Stomach smooth muscle (tissue), 2 donors: Measurements from ENCODE around the gene CD44.
"Not testable (repeated sequence)": the region's sequence is repeated elsewhere in the genome, so short reads cannot be mapped to it uniquely, and the experiment has no call there.

Experiments used
- H3K27ac ChIP-seq: one replicate; pipeline ENCODE4 v1.7.0; 2013; ENCODE audit warnings: mild to moderate bottlenecking, low read length, inconsistent platforms
- H3K27me3 ChIP-seq, 2 donors: one replicate each; pipeline ENCODE4 v1.7.0; 2013; ENCODE audit warnings: low read length in 2 of 2; ENCODE audit not compliant: insufficient read depth in 2 of 2, control insufficient read depth in 1 of 2
- H3K36me3 ChIP-seq, 2 donors: one replicate each; pipeline ENCODE4 v1.7.0; 2013; ENCODE audit warnings: low read length in 2 of 2; ENCODE audit not compliant: control insufficient read depth in 2 of 2, insufficient read depth in 2 of 2
- H3K4me1 ChIP-seq: one replicate; pipeline ENCODE4 v1.7.0; 2013; ENCODE audit warnings: low read length; ENCODE audit not compliant: control insufficient read depth, insufficient read depth
- H3K4me3 ChIP-seq, 2 donors: one replicate each; pipeline ENCODE4 v1.7.0; 2013; ENCODE audit warnings: low read length in 2 of 2
- H3K9ac ChIP-seq, 2 donors: one replicate each; pipeline ENCODE4 v1.7.0; 2013; ENCODE audit warnings: low read length in 2 of 2, mild to moderate bottlenecking in 1 of 2
- H3K9me3 ChIP-seq, 2 donors: one replicate each; pipeline ENCODE4 v1.7.0; 2013; ENCODE audit warnings: low read length in 2 of 2; ENCODE audit not compliant: control insufficient read depth in 2 of 2
- donor health status: healthy.
- donor health status: Pancreatic carcinoma.

The CD44 gene

GRCh38 chr11:35215945-35216344, 77.0 kb downstream of the CD44 start:
- Histone ChIP-seq H3K36me3 (peaks cover 35 to 44% of the 10 kb centered on the region in 2 donors), H3K27me3 (no peaks in the 10 kb centered on the region), H3K9me3 (no peaks in the 10 kb centered on the region), H3K27ac (no peak overlapping the region), H3K9ac (no peak overlapping the region), H3K4me1 (peaks cover 11% of the 10 kb centered on the region), H3K4me3 (no peak overlapping the region)

- Histone ChIP-seq H3K9me3 (no peaks in the 10 kb centered on the region), H3K36me3 (peaks cover 40 to 48% of the 10 kb centered on the region in 2 donors), H3K27me3 (no peaks in the 10 kb centered on the region), H3K27ac (no peak overlapping the region), H3K9ac (no peak overlapping the region), H3K4me3 (no peak overlapping the region), H3K4me1 (peaks cover 17% of the 10 kb centered on the region)
These were observed 78.1 kb downstream of the CD44 start for GRCh38 chr11:35216962-35217678.

GRCh38 chr11:35218956-35219355, 80.0 kb downstream of the CD44 start:
- Histone ChIP-seq H3K9ac (no peak overlapping the region), H3K36me3 (peaks cover 40 to 48% of the 10 kb centered on the region in 2 donors), H3K9me3 (no peaks in the 10 kb centered on the region), H3K27ac (peak overlapping the region; percentile 42), H3K4me3 (no peak overlapping the region), H3K27me3 (no peaks in the 10 kb centered on the region), H3K4me1 (peaks cover 28% of the 10 kb centered on the region)

- Histone ChIP-seq H3K27me3 (no peaks in the 10 kb centered on the region), H3K9me3 (no peaks in the 10 kb centered on the region), H3K27ac (peak overlapping the region; percentile 66), H3K9ac (no peak overlapping the region), H3K4me3 (peak overlapping the region in 1 of 2 donors; percentile 28), H3K36me3 (peaks cover 23 to 43% of the 10 kb centered on the region in 2 donors), H3K4me1 (peaks cover 28% of the 10 kb centered on the region)
These were observed 84.4 kb downstream of the CD44 start for GRCh38 chr11:35223371-35223796.

- peaks cover 24% of the 10 kb centered on the region for H3K4me1 ChIP-seq
- H3K9me3 ChIP-seq = no peaks in the 10 kb centered on the region
- H3K27me3 ChIP-seq = no peaks in the 10 kb centered on the region
- H3K27ac ChIP-seq = peak overlapping the region; percentile 66
- no peak overlapping the region for H3K4me3 ChIP-seq
- no peak overlapping the region for H3K9ac ChIP-seq
- H3K36me3 ChIP-seq = peaks cover 24 to 43% of the 10 kb centered on the region in 2 donors
These were observed 85.0 kb downstream of the CD44 start for GRCh38 chr11:35223991-35224390.

GRCh38 chr11:35225946-35226520, 87.1 kb downstream of the CD44 start:
- Histone ChIP-seq H3K9ac (no peak overlapping the region), H3K9me3 (no peaks in the 10 kb centered on the region), H3K4me3 (no peak overlapping the region), H3K4me1 (peaks cover 17% of the 10 kb centered on the region), H3K36me3 (peaks cover 29 to 49% of the 10 kb centered on the region in 2 donors), H3K27me3 (no peaks in the 10 kb centered on the region), H3K27ac (no peak overlapping the region)

GRCh38 chr11:35226756-35227155, 87.8 kb downstream of the CD44 start:
- not testable (repeated sequence) for H3K9ac ChIP-seq, H3K9me3 ChIP-seq, H3K4me3 ChIP-seq, H3K27me3 ChIP-seq
- Histone ChIP-seq H3K36me3 (peaks cover 26 to 44% of the 10 kb centered on the region in 2 donors), H3K4me1 (peaks cover 12% of the 10 kb centered on the region), H3K27ac (peak overlapping the region; percentile 0)

- Histone ChIP-seq H3K4me3 (no peak overlapping the region), H3K9me3 (no peaks in the 10 kb centered on the region), H3K4me1 (peaks cover 8% of the 10 kb centered on the region), H3K27me3 (no peaks in the 10 kb centered on the region), H3K9ac (no peak overlapping the region), H3K27ac (peak overlapping the region; percentile 0), H3K36me3 (peaks cover 25 to 43% of the 10 kb centered on the region in 2 donors)
These were observed 88.8 kb downstream of the CD44 start for GRCh38 chr11:35227576-35228327.

- Histone ChIP-seq H3K27ac (peak overlapping the region; percentile 7), H3K4me3 (no peak overlapping the region), H3K36me3 (peaks cover 25 to 43% of the 10 kb centered on the region in 2 donors), H3K9me3 (peaks cover 0 to under 1% of the 10 kb centered on the region in 2 donors), H3K9ac (no peak overlapping the region), H3K4me1 (peaks cover 3% of the 10 kb centered on the region), H3K27me3 (no peaks in the 10 kb centered on the region)
These were observed 89.4 kb downstream of the CD44 start for GRCh38 chr11:35228328-35228725.

- Histone ChIP-seq H3K27me3 (no peaks in the 10 kb centered on the region), H3K4me1 (no peaks in the 10 kb centered on the region), H3K9me3 (peaks cover 4 to 12% of the 10 kb centered on the region in 2 donors), H3K36me3 (peaks cover 25 to 35% of the 10 kb centered on the region in 2 donors), H3K9ac (no peak overlapping the region), H3K27ac (peak overlapping the region; percentile 26), H3K4me3 (no peak overlapping the region)
These were observed 91.4 kb downstream of the CD44 start for GRCh38 chr11:35230388-35230787.
